HG03460 (cell line): Measurements from ENCODE around the gene GPR39.

Experiments
- ATAC-seq: cut with Tn5 transposase; IDR thresholded peaks from one replicate; pipeline ENCODE4 v1.9.1; 2021; ENCODE audit not compliant: unreplicated experiment

The GPR39 gene

GRCh38 chr2:132412021-132412420 lies 4.6 kb upstream of the GPR39 start:
- no peak for ATAC-seq

GRCh38 chr2:132414081-132414480 lies 2.5 kb upstream of the GPR39 start:
- no peak for ATAC-seq

GRCh38 chr2:132415256-132415914 lies 1.2 kb upstream of the GPR39 start:
- no peak for ATAC-seq

- no peak for ATAC-seq
These were observed 486 bp upstream of the GPR39 start for GRCh38 chr2:132415915-132416722.

- ATAC-seq = no peak
These were observed 928 bp downstream of the GPR39 start for GRCh38 chr2:132417430-132418035.

GRCh38 chr2:132419235-132419634 lies 2.6 kb downstream of the GPR39 start:
- no peak for ATAC-seq

- no peak for ATAC-seq
These were observed 3.3 kb downstream of the GPR39 start for GRCh38 chr2:132419941-132420340.

GRCh38 chr2:132420816-132421805 lies 4.5 kb downstream of the GPR39 start:
- no peak for ATAC-seq

GRCh38 chr2:132422736-132423135 lies 6.1 kb downstream of the GPR39 start:
- ATAC-seq = no peak

- no peak for ATAC-seq
These were observed 8.0 kb downstream of the GPR39 start for GRCh38 chr2:132424526-132425121.

- no peak for ATAC-seq
These were observed 9.4 kb downstream of the GPR39 start for GRCh38 chr2:132426033-132426432.

- ATAC-seq = no peak
These were observed 10.1 kb downstream of the GPR39 start for GRCh38 chr2:132426656-132427055.

- ATAC-seq = no peak
These were observed 12.7 kb downstream of the GPR39 start for GRCh38 chr2:132429351-132429750.

- ATAC-seq = no peak
These were observed 13.5 kb downstream of the GPR39 start for GRCh38 chr2:132429941-132430573.

GRCh38 chr2:132430895-132431294 lies 14.3 kb downstream of the GPR39 start:
- no peak for ATAC-seq

GRCh38 chr2:132437852-132438669 lies 21.5 kb downstream of the GPR39 start:
- no peak for ATAC-seq

- ATAC-seq = no peak
These were observed 22.1 kb downstream of the GPR39 start for GRCh38 chr2:132438691-132439090.

- no peak for ATAC-seq
These were observed 23.2 kb downstream of the GPR39 start for GRCh38 chr2:132439703-132440398.

GRCh38 chr2:132441051-132441450 lies 24.4 kb downstream of the GPR39 start:
- ATAC-seq = no peak
